BLaER1 treated with 17β-estradiol and CSF1 and Interleukin-3, amounts not matched to agents 10 nM and 100 nM (cell line): ENCODE results near the gene ABHD3.
"Not testable (repeated sequence)": the region's sequence is repeated elsewhere in the genome, so short reads cannot be mapped to it uniquely, and the experiment has no call there.

ENCODE experiments used
- H3K27ac ChIP-seq, 11 experiments: shearing (Covaris generic); formaldehyde crosslinking; 2 replicates each; pipeline ENCODE4 v1.8.1; 2022
- H3K27me3 ChIP-seq, 11 experiments: shearing (Covaris generic); formaldehyde crosslinking; 2 replicates each; pipeline ENCODE4 v1.8.1; 2022
- H3K36me3 ChIP-seq, 11 experiments: shearing (Covaris generic); formaldehyde crosslinking; 2 replicates each; pipeline ENCODE4 v1.8.1; 2022
- H3K4me1 ChIP-seq, 10 experiments: shearing (Covaris generic); formaldehyde crosslinking; 2 replicates each; pipeline ENCODE4 v1.8.1; 2022
- H3K4me2 ChIP-seq, 11 experiments: shearing (Covaris generic); formaldehyde crosslinking; 2 replicates each; pipeline ENCODE4 v1.8.1; 2022
- H3K4me3 ChIP-seq, 10 experiments: shearing (Covaris generic); formaldehyde crosslinking; 2 replicates each; pipeline ENCODE4 v1.8.1; 2022
- H3K9ac ChIP-seq, 11 experiments: shearing (Covaris generic); formaldehyde crosslinking; 2 replicates each; pipeline ENCODE4 v1.8.1; 2022
- H3K9me3 ChIP-seq, 11 experiments: shearing (Covaris generic); formaldehyde crosslinking; replicated peaks in 1 of 11; 2 replicates each; pipeline ENCODE4 v1.8.1; 2022
- H4K20me1 ChIP-seq, 11 experiments: shearing (Covaris generic); formaldehyde crosslinking; 2 replicates each; pipeline ENCODE4 v1.8.1; 2022
- Cebpa-rat ChIP-seq, 11 experiments: shearing (Covaris generic); IDR thresholded peaks; 2 replicates each; pipeline ENCODE4 v1.8.1; 2022

ABHD3 gene

GRCh38 chr18:21700528-21701075 is 4.0 kb downstream of the ABHD3 start:
- peaks cover 13 to 38% (median 22%) of the 10 kb centered on the region in 10 experiments for H3K4me1 ChIP-seq
- no peak overlapping the region for H3K9ac ChIP-seq
- H4K20me1 ChIP-seq = no peaks in the 10 kb centered on the region; a peak in 1 of 22 replicates
- H3K36me3 ChIP-seq = peaks cover 35 to 72% (median 65%) of the 10 kb centered on the region in 11 experiments
- no peak for TF ChIP-seq Cebpa-rat (IDR thresholded peaks at IDR 0.05)
- no peak overlapping the region for H3K4me2 ChIP-seq
- no peak overlapping the region for H3K27ac ChIP-seq
- no peak overlapping the region for H3K4me3 ChIP-seq
- peaks cover 0 to 10% (median 5%) of the 10 kb centered on the region in 11 experiments; a peak in 8 of 22 replicates for H3K9me3 ChIP-seq
- no peaks in the 10 kb centered on the region for H3K27me3 ChIP-seq

DNA sequence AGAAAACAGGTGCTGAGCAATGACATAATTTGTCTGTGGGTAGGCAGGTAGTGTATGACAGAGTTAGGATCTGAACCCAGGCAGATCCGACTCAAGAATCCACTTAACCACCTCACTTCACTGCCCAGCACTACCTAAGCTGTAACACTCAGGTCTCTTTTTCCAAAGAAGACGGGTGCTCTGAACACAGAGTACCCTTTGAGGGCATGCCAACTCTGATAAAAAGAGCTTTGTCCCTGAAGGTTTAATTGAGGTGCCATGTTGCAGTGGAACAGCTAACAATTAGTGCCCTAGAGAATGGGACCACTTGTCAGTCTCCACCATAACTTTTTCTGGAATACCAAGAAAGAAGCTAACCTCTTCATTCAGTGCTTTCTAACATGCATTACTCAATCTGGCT is 11.3 kb downstream of the ABHD3 start:
- H3K4me2 ChIP-seq = no peak overlapping the region
- H3K9ac ChIP-seq = no peak overlapping the region
- peaks cover 63 to 100% (median 95%) of the 10 kb centered on the region in 11 experiments for H3K36me3 ChIP-seq
- no peaks in the 10 kb centered on the region for H3K27me3 ChIP-seq
- no peak for TF ChIP-seq Cebpa-rat (IDR thresholded peaks at IDR 0.05)
- H3K4me1 ChIP-seq = no peaks in the 10 kb centered on the region
- H3K27ac ChIP-seq = no peak overlapping the region
- H4K20me1 ChIP-seq = no peaks in the 10 kb centered on the region; a peak in 1 of 22 replicates
- H3K4me3 ChIP-seq = no peak overlapping the region
- H3K9me3 ChIP-seq = peaks cover 18 to 35% (median 32%) of the 10 kb centered on the region in 11 experiments

DNA sequence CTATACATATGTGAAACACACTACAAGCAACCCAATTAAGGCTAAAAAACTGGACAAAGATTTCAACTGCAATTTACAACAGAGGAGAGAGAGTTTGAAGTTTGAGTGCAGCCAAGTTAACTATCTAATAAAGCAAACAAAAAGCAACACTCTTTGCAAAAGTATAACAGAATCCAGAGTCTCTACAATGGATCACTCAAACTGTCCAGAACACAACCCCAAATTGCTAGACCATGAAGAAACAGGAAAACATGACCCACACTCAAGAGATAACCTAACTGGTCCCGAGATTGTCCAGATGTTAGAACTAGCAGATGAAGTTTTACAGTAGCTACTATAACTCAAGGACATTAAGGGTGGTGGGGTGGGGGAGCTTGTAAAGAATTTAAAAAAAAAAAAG is 14.8 kb downstream of the ABHD3 start:
- TF ChIP-seq Cebpa-rat (IDR thresholded peaks at IDR 0.05) = no peak
- peaks cover 21 to 30% (median 24%) of the 10 kb centered on the region in 10 experiments for H3K4me1 ChIP-seq
- no peak overlapping the region for H3K4me2 ChIP-seq
- H3K27me3 ChIP-seq = no peaks in the 10 kb centered on the region
- peaks cover 46 to 84% (median 72%) of the 10 kb centered on the region in 11 experiments for H3K36me3 ChIP-seq
- no peak overlapping the region; a peak in 1 of 20 replicates for H3K4me3 ChIP-seq
- H3K27ac ChIP-seq = no peak overlapping the region
- H4K20me1 ChIP-seq = no peaks in the 10 kb centered on the region
- no peak overlapping the region for H3K9ac ChIP-seq
- H3K9me3 ChIP-seq = peaks cover 18 to 35% (median 32%) of the 10 kb centered on the region in 11 experiments

DNA sequence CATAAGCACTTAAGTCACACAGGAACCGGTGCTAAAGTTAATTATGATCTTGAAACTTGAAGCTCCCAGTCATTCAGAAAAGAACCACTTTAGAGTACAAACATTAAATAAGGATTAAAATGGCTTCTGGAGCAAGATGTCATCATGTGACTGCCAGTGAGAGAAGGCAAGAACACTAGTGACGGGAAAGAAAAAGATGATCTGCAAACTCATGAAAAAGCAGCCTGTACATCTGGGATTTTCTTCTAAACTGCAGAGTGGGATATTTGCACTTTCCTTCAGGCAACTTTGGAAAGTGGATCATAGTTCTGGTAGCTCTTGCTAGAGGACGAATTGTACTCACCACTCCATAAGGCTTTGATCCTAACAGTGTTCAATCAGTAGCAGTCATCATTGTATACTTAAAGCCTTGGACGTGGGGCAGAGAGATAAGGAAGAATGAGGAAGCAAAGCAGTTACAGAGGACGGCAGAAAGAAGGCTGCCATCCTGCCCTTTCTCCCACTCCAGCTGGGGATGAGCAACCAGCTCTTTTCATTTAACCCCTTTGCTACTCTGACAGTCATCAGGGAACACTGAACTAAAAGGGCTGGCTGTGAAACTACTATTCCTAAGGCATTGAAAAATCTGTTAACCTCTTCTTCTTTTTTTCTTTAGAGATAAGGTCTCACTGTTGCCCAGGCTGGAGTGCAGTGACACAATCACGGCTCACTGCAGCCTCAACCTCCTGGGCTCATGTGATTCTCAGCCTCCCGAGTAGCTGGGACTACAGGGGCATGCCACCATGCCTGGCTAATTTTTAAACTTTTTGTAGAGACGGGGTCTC is 18.1 kb downstream of the ABHD3 start:
- peaks cover 18 to 28% (median 25%) of the 10 kb centered on the region in 11 experiments for H3K9me3 ChIP-seq
- H3K4me2 ChIP-seq = peak overlapping the region; percentile 33 to 77 (median 49); a peak in 20 of 22 replicates
- H3K27me3 ChIP-seq = no peaks in the 10 kb centered on the region
- peak overlapping the region in 3 of 11 experiments; percentile 2 to 49 (median 11); a peak in 2 of 22 replicates for H3K9ac ChIP-seq
- TF ChIP-seq Cebpa-rat (IDR thresholded peaks at IDR 0.05) = no peak
- H4K20me1 ChIP-seq = no peaks in the 10 kb centered on the region
- no peak overlapping the region for H3K4me3 ChIP-seq
- H3K36me3 ChIP-seq = peaks cover 18 to 63% (median 45%) of the 10 kb centered on the region in 11 experiments
- peak overlapping the region in 10 of 11 experiments; percentile 0 to 63 (median 35); a peak in 16 of 22 replicates for H3K27ac ChIP-seq
- H3K4me1 ChIP-seq = peaks cover 35 to 50% (median 41%) of the 10 kb centered on the region in 10 experiments

- H3K9ac ChIP-seq = peak overlapping the region in 4 of 11 experiments; percentile 0 to 49 (median 6); a peak in 2 of 22 replicates
- not testable (repeated sequence) for H3K27me3 ChIP-seq, H4K20me1 ChIP-seq, H3K4me3 ChIP-seq
- peaks cover 36 to 59% (median 41%) of the 10 kb centered on the region in 10 experiments for H3K4me1 ChIP-seq
- H3K9me3 ChIP-seq = peaks cover 10 to 19% (median 16%) of the 10 kb centered on the region in 11 experiments
- peak overlapping the region; percentile 33 to 77 (median 50); a peak in 21 of 22 replicates for H3K4me2 ChIP-seq
- H3K36me3 ChIP-seq = peaks cover 9 to 63% (median 42%) of the 10 kb centered on the region in 11 experiments
- peak overlapping the region in 10 of 11 experiments; percentile 23 to 63 (median 42); a peak in 16 of 22 replicates for H3K27ac ChIP-seq
These were observed 19.0 kb downstream of the ABHD3 start for GRCh38 chr18:21685556-21685981.

- H3K9ac ChIP-seq = no peak overlapping the region
- H3K27ac ChIP-seq = no peak overlapping the region; a peak in 1 of 22 replicates
- H3K4me1 ChIP-seq = peaks cover 36 to 68% (median 41%) of the 10 kb centered on the region in 10 experiments
- no peak for TF ChIP-seq Cebpa-rat (IDR thresholded peaks at IDR 0.05)
- no peaks in the 10 kb centered on the region for H3K27me3 ChIP-seq
- H4K20me1 ChIP-seq = no peaks in the 10 kb centered on the region
- H3K4me2 ChIP-seq = peak overlapping the region in 4 of 11 experiments; percentile 49 to 77 (median 58); a peak in 3 of 22 replicates
- H3K9me3 ChIP-seq = peaks cover 2 to 10% (median 7%) of the 10 kb centered on the region in 11 experiments; a peak in 21 of 22 replicates
- H3K4me3 ChIP-seq = no peak overlapping the region
- peaks cover under 1 to 63% (median 42%) of the 10 kb centered on the region in 11 experiments for H3K36me3 ChIP-seq
These were observed 19.8 kb downstream of the ABHD3 start for GRCh38 chr18:21684731-21685130.

- Histone ChIP-seq H3K27ac (peak overlapping the region; percentile 47 to 85 (median 80)), H3K36me3 (peaks cover 0 to 53% (median 24%) of the 10 kb centered on the region in 11 experiments; a peak in 15 of 22 replicates), H3K4me1 (peaks cover 48 to 83% (median 55%) of the 10 kb centered on the region in 10 experiments), H4K20me1 (no peaks in the 10 kb centered on the region), H3K27me3 (no peaks in the 10 kb centered on the region), H3K4me3 (peak overlapping the region; percentile 30 to 63 (median 46); a peak in 17 of 20 replicates), H3K4me2 (peak overlapping the region; percentile 63 to 94 (median 79)), H3K9me3 (no peaks in the 10 kb centered on the region), H3K9ac (peak overlapping the region; percentile 67 to 77 (median 75))
- peak in 1 of 11 experiments; percentile 22; a peak in 1 of 22 replicates for TF ChIP-seq Cebpa-rat (IDR thresholded peaks at IDR 0.05)
These were observed 22.1 kb downstream of the ABHD3 start for GRCh38 chr18:21682371-21683051.

DNA sequence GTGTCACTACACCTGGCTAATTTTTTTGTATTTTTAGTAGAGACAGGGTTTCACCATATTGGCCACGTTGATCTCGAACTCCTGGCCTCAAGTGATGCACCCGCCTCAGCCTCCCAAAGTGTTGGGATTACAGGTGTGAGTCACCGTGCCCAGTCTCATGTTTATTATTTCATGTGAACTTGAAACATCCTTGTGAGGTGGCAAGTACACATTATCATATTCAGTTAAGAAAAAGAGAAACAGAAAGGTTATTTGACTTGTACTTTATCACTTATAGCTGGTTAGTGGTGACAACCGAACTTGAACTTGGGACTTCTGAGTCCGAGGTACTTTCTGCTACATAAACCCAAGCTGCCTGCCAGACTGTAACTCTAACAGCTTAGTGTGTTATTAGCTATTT is 24.4 kb downstream of the ABHD3 start:
- TF ChIP-seq Cebpa-rat (IDR thresholded peaks at IDR 0.05) = no peak
- H3K36me3 ChIP-seq = peaks cover 0 to 66% (median 29%) of the 10 kb centered on the region in 11 experiments; a peak in 14 of 22 replicates

More for the DNA sequence above, 24.4 kb downstream of the ABHD3 start:
- peaks cover 29 to 59% (median 34%) of the 10 kb centered on the region in 10 experiments for H3K4me1 ChIP-seq
- H3K4me2 ChIP-seq = peak overlapping the region in 1 of 11 experiments; percentile 68; a peak in 1 of 22 replicates
- H3K27me3 ChIP-seq = no peaks in the 10 kb centered on the region
- H3K27ac ChIP-seq = 0 out of 22 replicates have a peak overlapping the region, but pooled peaks of 2 of the 11 experiments have one; percentile 61 to 66
- H3K4me3 ChIP-seq = no peak overlapping the region
- no peak overlapping the region for H3K9ac ChIP-seq
- no peaks in the 10 kb centered on the region for H3K9me3 ChIP-seq
- no peaks in the 10 kb centered on the region for H4K20me1 ChIP-seq
